ENCODE results near the gene KRT36.

- TF ChIP-seq, protein P1, sequence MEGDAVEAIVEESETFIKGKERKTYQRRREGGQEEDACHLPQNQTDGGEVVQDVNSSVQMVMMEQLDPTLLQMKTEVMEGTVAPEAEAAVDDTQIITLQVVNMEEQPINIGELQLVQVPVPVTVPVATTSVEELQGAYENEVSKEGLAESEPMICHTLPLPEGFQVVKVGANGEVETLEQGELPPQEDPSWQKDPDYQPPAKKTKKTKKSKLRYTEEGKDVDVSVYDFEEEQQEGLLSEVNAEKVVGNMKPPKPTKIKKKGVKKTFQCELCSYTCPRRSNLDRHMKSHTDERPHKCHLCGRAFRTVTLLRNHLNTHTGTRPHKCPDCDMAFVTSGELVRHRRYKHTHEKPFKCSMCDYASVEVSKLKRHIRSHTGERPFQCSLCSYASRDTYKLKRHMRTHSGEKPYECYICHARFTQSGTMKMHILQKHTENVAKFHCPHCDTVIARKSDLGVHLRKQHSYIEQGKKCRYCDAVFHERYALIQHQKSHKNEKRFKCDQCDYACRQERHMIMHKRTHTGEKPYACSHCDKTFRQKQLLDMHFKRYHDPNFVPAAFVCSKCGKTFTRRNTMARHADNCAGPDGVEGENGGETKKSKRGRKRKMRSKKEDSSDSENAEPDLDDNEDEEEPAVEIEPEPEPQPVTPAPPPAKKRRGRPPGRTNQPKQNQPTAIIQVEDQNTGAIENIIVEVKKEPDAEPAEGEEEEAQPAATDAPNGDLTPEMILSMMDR (optimal IDR thresholded peaks at IDR 0.05 in 1 of 3, IDR thresholded peaks at IDR 0.05 in 1 of 3, conservative IDR thresholded peaks at IDR 0.05 in 1 of 3; ENCODE audit: extremely low read depth in 1 of 3, insufficient read depth in 2 of 3, low read length in 3 of 3) = peak in 1 of 3 experiments; percentile 9
- TF ChIP-seq EZH2 (IDR thresholded peaks at IDR 0.05; ENCODE audit: low read length) = peak; percentile 29
Measured at GRCh38 chr17:41527063-41528023, 37.6 kb upstream of the KRT36 start.
